Measurements from ENCODE around the gene COX8C. TPM values are rescaled to one million over a fixed set of nuclear protein-coding genes. Genes with fewer than 3 reads are reported as not detected.

The COX8C gene
- total and polyA plus RNA-seq, 7 donors, result 0.35 to 0.54 TPM; not detected in 5

- WGBS, 3 donors, result 79 to 89% (median 86%) methylated on average over 2 of the region's 2 CpGs
- H3K4me3 ChIP-seq, result peak overlapping the region; percentile 95
- peaks cover 0 to 7% of the 10 kb centered on the region in 2 donors for H3K36me3 ChIP-seq (ENCODE audit: insufficient read depth in 1 of 2, low read depth in 1 of 2)
- H3K27ac ChIP-seq, result peak overlapping the region; percentile 97
- ATAC-seq (no peak), DNase-seq (no peak)
- intact Hi-C loops (cut with DNase I), result loop anchor here (10.0 kb wide), 2 partner anchors 126 to 216 kb away; partner anchors contain the start of genes GON7 (in 1 of the 2), ITPK1 (in 1 of the 2) and UBR7 (in 1 of the 2)
- no peak for TF ChIP-seq CTCF (IDR thresholded peaks at IDR 0.05)
- peaks cover 34% of the 10 kb centered on the region for H3K4me1 ChIP-seq
- no peaks in the 10 kb centered on the region for H3K27me3 ChIP-seq (ENCODE audit: insufficient read depth in 3 of 3, low read length in 2 of 3)
- no peaks in the 10 kb centered on the region for H3K9me3 ChIP-seq
Measured at GRCh38 chr14:93330609-93331000, 16.4 kb upstream of the COX8C start.

GRCh38 chr14:93331002-93331727 lies 15.8 kb upstream of the COX8C start:
- Histone ChIP-seq H3K27me3 (ENCODE audit: insufficient read depth in 3 of 3, low read length in 2 of 3) (no peaks in the 10 kb centered on the region), H3K4me3 (peak overlapping the region; percentile 95), H3K36me3 (ENCODE audit: insufficient read depth in 1 of 2, low read depth in 1 of 2) (peaks cover 0 to 7% of the 10 kb centered on the region in 2 donors), H3K4me1 (peaks cover 34% of the 10 kb centered on the region), H3K27ac (peak overlapping the region; percentile 97), H3K9me3 (no peaks in the 10 kb centered on the region)
- intact Hi-C loops (cut with DNase I), result loop anchor here (10.0 kb wide), 2 partner anchors 126 to 216 kb away; partner anchors contain the start of genes GON7 (in 1 of the 2), ITPK1 (in 1 of the 2) and UBR7 (in 1 of the 2)
- ATAC-seq (no peak), DNase-seq (peak; percentile 31 to 56)
- 52 to 62% (median 59%) methylated on average over 17 of the region's 17 CpGs for WGBS, 3 donors
- TF ChIP-seq CTCF (IDR thresholded peaks at IDR 0.05), result no peak

DNA sequence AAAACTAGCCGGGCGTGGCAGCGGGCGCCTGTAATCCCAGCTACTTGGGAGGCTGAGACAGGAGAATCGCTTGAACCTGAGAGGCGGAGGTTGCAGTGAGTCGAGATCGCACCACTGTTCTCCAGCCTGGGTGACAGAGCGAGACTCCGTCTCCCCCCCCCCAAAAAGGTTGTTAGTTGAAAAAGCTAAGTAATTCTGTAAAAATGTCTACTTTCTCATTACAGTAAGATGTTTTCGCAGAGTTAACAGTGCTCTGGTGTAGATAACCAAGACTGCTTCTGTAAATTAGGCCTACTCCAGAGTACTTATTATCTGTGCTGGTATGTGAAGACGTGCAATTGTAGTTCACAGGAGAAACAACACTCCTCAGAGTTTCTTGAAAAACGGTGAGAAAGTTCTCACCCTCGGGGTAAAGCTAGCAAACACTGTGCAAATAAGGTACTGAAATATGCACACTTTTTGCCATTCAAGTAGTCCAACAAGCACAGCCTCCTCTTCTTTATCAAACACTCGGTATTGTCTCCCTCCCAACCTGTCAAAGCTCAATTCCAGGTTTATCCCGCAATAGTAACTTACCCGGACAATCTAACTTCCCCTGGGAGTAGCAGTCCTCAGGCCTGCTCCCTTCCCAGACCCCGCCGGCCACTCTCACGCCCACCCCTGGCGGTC lies 15.1 kb upstream of the COX8C start:
- Histone ChIP-seq H3K9me3 (peaks cover 2% of the 10 kb centered on the region), H3K36me3 (ENCODE audit: insufficient read depth in 1 of 2, low read depth in 1 of 2) (peaks cover 0 to 7% of the 10 kb centered on the region in 2 donors), H3K4me1 (peaks cover 34% of the 10 kb centered on the region), H3K27me3 (ENCODE audit: insufficient read depth in 3 of 3, low read length in 2 of 3) (no peaks in the 10 kb centered on the region), H3K27ac (peak overlapping the region; percentile 97), H3K4me3 (peak overlapping the region; percentile 95)
- intact Hi-C loops (cut with DNase I), result loop anchor here (10.0 kb wide), 2 partner anchors 127 to 217 kb away; partner anchors contain the start of genes GON7 (in 1 of the 2), ITPK1 (in 1 of the 2) and UBR7 (in 1 of the 2)
- no peak for TF ChIP-seq CTCF (IDR thresholded peaks at IDR 0.05)
- ATAC-seq, result no peak
- WGBS, 3 donors, result 32 to 36% (median 34%) methylated on average over 21 of the region's 21 CpGs
- no peak for DNase-seq

DNA sequence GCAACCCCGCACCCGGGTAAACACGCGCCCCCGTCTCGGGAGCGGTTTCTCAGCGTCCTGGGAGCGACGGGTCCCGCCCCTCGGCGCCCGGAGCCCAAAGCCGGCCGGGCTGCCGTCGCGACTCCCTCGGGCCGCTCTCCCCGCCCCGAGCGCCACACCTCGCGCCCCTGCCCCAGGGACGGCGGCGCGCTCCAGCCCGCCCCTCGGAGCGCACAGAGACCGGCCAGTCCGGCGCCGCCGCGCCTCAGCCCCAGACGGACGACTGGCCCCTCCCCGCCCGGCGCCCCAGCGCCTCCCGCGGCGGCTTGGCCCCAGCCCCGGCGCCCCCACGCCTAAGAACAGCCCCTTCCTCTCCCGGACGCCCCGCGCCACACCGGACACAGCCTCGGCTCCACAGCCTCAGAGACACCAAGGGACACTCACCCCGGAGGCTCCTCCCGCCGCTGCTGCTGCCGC lies 14.6 kb upstream of the COX8C start:
- intact Hi-C loops (cut with DNase I), result loop anchor here (10.0 kb wide), 2 partner anchors 128 to 218 kb away; partner anchors contain the start of genes GON7 (in 1 of the 2), ITPK1 (in 1 of the 2) and UBR7 (in 1 of the 2)
- Histone ChIP-seq H3K4me1 (peaks cover 30% of the 10 kb centered on the region), H3K4me3 (peak overlapping the region; percentile 95), H3K9me3 (peaks cover 6% of the 10 kb centered on the region), H3K36me3 (ENCODE audit: insufficient read depth in 1 of 2, low read depth in 1 of 2) (peaks cover 0 to 7% of the 10 kb centered on the region in 2 donors), H3K27ac (peak overlapping the region; percentile 97), H3K27me3 (ENCODE audit: insufficient read depth in 3 of 3, low read length in 2 of 3) (no peaks in the 10 kb centered on the region)
- ATAC-seq (peak; percentile 71 to 76 (median 72)), DNase-seq (peak; percentile 63 to 77)
- no peak for TF ChIP-seq CTCF (IDR thresholded peaks at IDR 0.05)
- WGBS, 3 donors, result 0 to 1% (median 1%) methylated on average over 23 to 61 of the region's 61 CpGs
